HCT116 (cell line): ENCODE data around the gene HSPB7. TPM values are rescaled to one million over a fixed set of nuclear protein-coding genes. Genes with fewer than 3 reads are reported as not detected.

Source experiments
- ATAC-seq: fragments of 200-7000 bp; cut with Tn5 transposase; 2 replicates; pipeline ENCODE4 v1.9.1; 2020; ENCODE audit warnings: mild to moderate bottlenecking, moderate library complexity
- BruUV-seq: library from RNA; stranded (reverse); fragments of 400-500 nt; replicated peaks from 2 replicates; lab custom pipeline; 2021; lab: Mats Ljungman, UMichigan
- CTCF ChIA-PET: fragments of 300-600 bp; sonication (Branson Sonifier 250); formaldehyde crosslinking; loops from one replicate; lab custom pipeline; 2021; ENCODE audit warnings: antibody characterized with exemption; lab: Charles Lee
- POLR2A ChIA-PET: fragments of 300-600, 350-600 bp; sonication (Branson Sonifier 250); formaldehyde crosslinking; loops from one replicate; lab custom pipeline; 2021; ENCODE audit warnings: antibody characterized with exemption; lab: Charles Lee
- RAD21 ChIA-PET, 2 experiments: fragments of 300-600 bp; sonication (Branson Sonifier 250); formaldehyde crosslinking; loops; one replicate each; lab custom pipeline; 2023; ENCODE audit warnings: low total read pairs in 2 of 2; ENCODE audit not compliant: uncharacterized antibody in 2 of 2, unreplicated experiment in 2 of 2, low non-redundant PET in 1 of 2; lab: Charles Lee
- DNase-seq: peaks from one replicate; pipeline ENCODE4 v3.0.0-alpha.2; 2010; ENCODE audit warnings: low read depth, low spot score
- H2AFZ ChIP-seq: fragments of 200-600 bp; shearing (Covaris generic), sonication (generic); 2 replicates; pipeline ENCODE4 v1.6.1; 2017; ENCODE audit warnings: low read depth, mixed run types, mixed read lengths, antibody characterized with exemption, low read length; ENCODE audit not compliant: poor library complexity, severe bottlenecking
- H3K27ac ChIP-seq: 2 replicates; pipeline ENCODE4 v1.5.1; 2012; ENCODE audit warnings: low read depth, low read length
- H3K27me3 ChIP-seq: fragments of 200-600 bp; sonication (generic); 2 replicates; pipeline ENCODE4 v1.6.1; 2016; ENCODE audit warnings: mixed run types, low read length, mixed read lengths; ENCODE audit not compliant: insufficient read depth
- H3K36me3 ChIP-seq, 2 experiments: fragments of 200-500 bp in 1 of 2; fragments of 200-600 bp in 1 of 2; sonication (Bioruptor generic) in 1 of 2; sonication (generic) in 1 of 2; 2 replicates each; pipeline versions ENCODE4 v1.5.1 to v1.6.1; 2014 to 2016; ENCODE audit warnings: low read length in 2 of 2, inconsistent platforms in 1 of 2, mixed read lengths in 1 of 2, mixed run types in 1 of 2; ENCODE audit not compliant: insufficient read depth in 2 of 2, control insufficient read depth in 1 of 2
- H3K4me1 ChIP-seq, 2 experiments: fragments of 200-600 bp in 1 of 2; sonication (generic) in 1 of 2; 2 replicates each; pipeline versions ENCODE4 v1.5.1 to v1.6.1; 2012 to 2017; ENCODE audit warnings: low read length in 2 of 2, inconsistent platforms in 1 of 2, mild to moderate bottlenecking in 1 of 2, mixed read lengths in 1 of 2, mixed run types in 1 of 2, moderate library complexity in 1 of 2; ENCODE audit not compliant: insufficient read depth in 2 of 2, control insufficient read depth in 1 of 2
- H3K4me2 ChIP-seq: fragments of 200-600 bp; sonication (generic); 2 replicates; pipeline ENCODE4 v1.6.1; 2017; ENCODE audit warnings: mixed run types, low read length, mixed read lengths
- H3K4me3 ChIP-seq, 2 experiments: fragments of 200-600 bp in 1 of 2; sonication (generic) in 1 of 2; replicated peaks in 1 of 2; 2 replicates each; pipeline ENCODE4 v1.5.1; 2011 to 2016; ENCODE audit warnings: low read length in 2 of 2, control low read depth in 1 of 2, low read depth in 1 of 2, mild to moderate bottlenecking in 1 of 2, mixed read lengths in 1 of 2, mixed run types in 1 of 2
- H3K79me2 ChIP-seq: fragments of 200-600 bp; sonication (generic); 2 replicates; pipeline ENCODE4 v1.6.1; 2017; ENCODE audit warnings: mild to moderate bottlenecking, mixed run types, low read length, moderate library complexity, mixed read lengths; ENCODE audit not compliant: insufficient read depth
- H3K9ac ChIP-seq: fragments of 200-600 bp; sonication (generic); 2 replicates; pipeline ENCODE4 v1.6.1; 2016; ENCODE audit warnings: low read length, mixed read lengths
- H3K9me2 ChIP-seq: fragments of 200-600 bp; sonication (generic), shearing (Covaris generic); 2 replicates; pipeline ENCODE4 v1.6.1; 2017; ENCODE audit warnings: mixed run types, mild to moderate bottlenecking, moderate library complexity; ENCODE audit not compliant: insufficient read depth
- H3K9me3 ChIP-seq, 2 experiments: fragments of 200-500 bp in 1 of 2; fragments of 200-600 bp in 1 of 2; sonication (Bioruptor generic) in 1 of 2; sonication (generic) in 1 of 2; 2 replicates each; pipeline ENCODE4 v1.6.1; 2014 to 2017; ENCODE audit warnings: low read length in 2 of 2, mixed read lengths in 2 of 2, inconsistent platforms in 1 of 2, low read depth in 1 of 2, mild to moderate bottlenecking in 1 of 2, mixed run types in 1 of 2, moderate library complexity in 1 of 2; ENCODE audit not compliant: control insufficient read depth in 1 of 2, insufficient read depth in 1 of 2
- H4K20me1 ChIP-seq: fragments of 200-600 bp; sonication (generic), shearing (Covaris generic); 2 replicates; pipeline ENCODE4 v1.6.1; 2017; ENCODE audit warnings: mixed run types, mild to moderate bottlenecking, moderate library complexity; ENCODE audit not compliant: insufficient read depth
- CBX3 ChIP-seq: IDR thresholded peaks from 2 replicates; pipeline ENCODE4 v1.6.1; 2012; ENCODE audit warnings: low read depth
- CTCF ChIP-seq, 3 experiments: fragments of 200-600 bp in 1 of 3; sonication (generic) in 1 of 3; IDR thresholded peaks in 2 of 3; conservative IDR thresholded peaks in 1 of 3; 2 replicates each; pipeline ENCODE4 v1.5.1; 2012 to 2017; ENCODE audit warnings: low read depth in 2 of 3, low read length in 2 of 3, antibody characterized with exemption in 1 of 3, borderline replicate concordance in 1 of 3, control low read depth in 1 of 3, mild to moderate bottlenecking in 1 of 3, mixed read lengths in 1 of 3, mixed run types in 1 of 3, moderate library complexity in 1 of 3; ENCODE audit not compliant: insufficient read depth in 1 of 3
- EGR1 ChIP-seq: IDR thresholded peaks from 2 replicates; pipeline ENCODE4 v1.6.1; 2012; ENCODE audit warnings: low read depth
- EZH2phosphoT487 ChIP-seq: fragments of 200-600 bp; IDR thresholded peaks from 2 replicates; pipeline ENCODE4 v1.6.1; 2018; ENCODE audit warnings: antibody characterized with exemption, borderline replicate concordance
- RAD21 ChIP-seq: IDR thresholded peaks from 2 replicates; pipeline ENCODE4 v1.6.1; 2012; ENCODE audit warnings: low read depth, mild to moderate bottlenecking
- SIN3A ChIP-seq: IDR thresholded peaks from 2 replicates; pipeline ENCODE4 v1.6.1; 2012; ENCODE audit warnings: low read depth
- TCF7L2 ChIP-seq: IDR thresholded peaks from 2 replicates; pipeline ENCODE4 v1.7.0; 2011; ENCODE audit warnings: borderline replicate concordance, inconsistent platforms; ENCODE audit not compliant: insufficient read depth, insufficient read length; ENCODE audit errors: extremely low read depth
- YY1 ChIP-seq: IDR thresholded peaks from 2 replicates; pipeline ENCODE4 v1.6.1; 2011; ENCODE audit warnings: low read length, low read depth, moderate library complexity, mild to moderate bottlenecking; ENCODE audit not compliant: insufficient replicate concordance; ENCODE audit errors: extremely low read depth
- ZBTB33 ChIP-seq: IDR thresholded peaks from 2 replicates; pipeline ENCODE4 v1.6.1; 2011; ENCODE audit warnings: mild to moderate bottlenecking, low read length, moderate library complexity; ENCODE audit not compliant: insufficient replicate concordance; ENCODE audit errors: extremely low read depth
- ZNF274 ChIP-seq: fragments of 200-500 bp; sonication (Bioruptor generic); IDR thresholded peaks from 2 replicates; pipeline ENCODE4 v1.6.1; 2014; ENCODE audit warnings: mild to moderate bottlenecking, low read depth, low read length, inconsistent platforms
- intact Hi-C: fragments of 100-400 bp; cut with micrococcal nuclease; formaldehyde crosslinking; loops from 2 replicates; pipeline ENCODE4 v1.10.0; 2022
- total RNA-seq: library from RNA; stranded (reverse); gene quantifications from one replicate; pipeline ENCODE4 v1.2.1, GENCODE V29; 2021; ENCODE audit not compliant: unreplicated experiment

HSPB7 gene
- total RNA-seq, 1 experiment from 2014 or later, result 0.27 TPM

GRCh38 chr1:16007671-16008341 lies 10.0 kb downstream of the HSPB7 start:
- H3K27me3 ChIP-seq, result no peaks in the 10 kb centered on the region
- H3K36me3 ChIP-seq, result no peaks in the 10 kb centered on the region
- H4K20me1 ChIP-seq, result no peaks in the 10 kb centered on the region
- no peak overlapping the region for H3K9ac ChIP-seq
- no peak overlapping the region for H3K4me3 ChIP-seq
- H3K9me3 ChIP-seq, result no peaks in the 10 kb centered on the region
- H3K4me2 ChIP-seq, result no peak overlapping the region
- H2AFZ ChIP-seq, result no peak overlapping the region
- peaks cover 6 to 15% of the 10 kb centered on the region in 2 experiments; a peak in 3 of 4 replicates for H3K4me1 ChIP-seq
- intact Hi-C loops, result loop anchor here (2.0 to 10.0 kb wide), 2 partner anchors 65 to 177 kb away; partner anchors contain the start of gene FAM131C
- ChIA-PET POLR2A (no interaction called here), RAD21 (no interaction called here)
- ATAC-seq, result no peak
- no peak for TF ChIP-seq EGR1
- no peak for TF ChIP-seq TCF7L2
- TF ChIP-seq, all 23 proteins: peak for 0
- no peak overlapping the region for H3K27ac ChIP-seq
- CTCF ChIA-PET, result interaction anchor here (0.6 to 1.9 kb wide), 3 partner anchors 13 to 233 kb away, joined by 3 to 4 read pairs (median 3); no protein-coding TSS in a partner anchor
- H3K9me2 ChIP-seq, result no peaks in the 10 kb centered on the region
- no peaks in the 10 kb centered on the region for H3K79me2 ChIP-seq
- no TSS peak for BruUV-seq
- DNase-seq, result no peak

DNA sequence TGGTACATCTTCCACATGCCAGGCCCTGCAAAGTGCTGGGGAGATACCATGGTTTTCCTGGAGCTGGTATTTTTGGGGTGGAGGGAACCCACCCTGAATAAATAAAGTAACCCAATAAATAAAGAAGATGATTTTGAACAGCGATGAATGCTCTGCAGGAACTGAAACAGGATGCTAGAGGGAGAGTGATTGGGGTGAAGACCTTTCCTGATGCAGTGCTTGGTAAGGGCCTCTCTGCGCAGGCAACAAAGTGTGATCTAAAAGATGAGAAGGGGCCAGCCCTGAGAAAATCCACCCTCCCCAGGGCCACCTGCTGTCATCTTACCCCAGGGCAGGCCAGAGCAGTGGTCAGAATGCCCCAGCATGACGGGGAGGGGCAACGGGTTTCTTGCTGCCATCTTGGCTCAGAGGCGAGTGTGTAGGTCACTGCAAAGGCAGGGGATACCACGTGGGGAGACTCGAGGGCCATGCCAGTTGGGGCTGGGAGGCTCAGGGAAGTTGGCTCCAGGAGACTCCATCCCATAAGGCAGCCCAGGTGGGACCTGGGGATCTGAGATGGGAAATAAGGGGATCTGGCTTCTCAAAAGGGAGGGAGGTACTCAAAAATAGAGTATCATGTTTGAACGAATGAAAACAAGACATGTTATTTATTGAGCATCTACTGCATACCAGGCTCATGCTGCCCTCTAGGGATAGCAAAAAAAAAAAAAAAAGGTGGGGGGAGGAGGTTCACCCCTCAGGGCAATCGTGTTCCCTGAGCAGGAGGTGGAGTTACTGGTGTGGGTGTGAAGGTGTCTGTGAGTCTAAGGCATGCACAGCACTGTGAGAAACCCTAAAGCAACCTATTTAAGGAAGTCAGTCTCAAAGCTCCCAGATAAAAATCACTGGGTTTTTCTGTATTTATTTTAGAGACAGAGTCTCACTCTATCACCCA lies 11.0 kb downstream of the HSPB7 start:
- RAD21 ChIA-PET, result no interaction called here
- H3K27me3 ChIP-seq, result no peaks in the 10 kb centered on the region
- intact Hi-C loops, result loop anchor here (10.0 kb wide), 1 partner anchor 178 kb away; no protein-coding TSS in a partner anchor
- no peak overlapping the region for H2AFZ ChIP-seq
- BruUV-seq, result no TSS peak
- H3K4me3 ChIP-seq, result no peak overlapping the region
- H4K20me1 ChIP-seq, result no peaks in the 10 kb centered on the region
- H3K79me2 ChIP-seq, result no peaks in the 10 kb centered on the region
- ATAC-seq (peak; percentile 63), DNase-seq (peak; percentile 23)
- H3K27ac ChIP-seq, result no peak overlapping the region
- H3K9ac ChIP-seq, result no peak overlapping the region
- H3K4me2 ChIP-seq, result no peak overlapping the region
- H3K36me3 ChIP-seq, result no peaks in the 10 kb centered on the region
- CTCF ChIA-PET, result interaction anchor here (1.0 to 1.9 kb wide), 2 partner anchors 49 to 215 kb away, joined by 3 to 4 read pairs; no protein-coding TSS in a partner anchor
- peaks cover 0 to 5% of the 10 kb centered on the region in 2 experiments; a peak in 1 of 4 replicates for H3K4me1 ChIP-seq
- H3K9me2 ChIP-seq, result no peaks in the 10 kb centered on the region
- POLR2A ChIA-PET, result no interaction called here
- no peaks in the 10 kb centered on the region for H3K9me3 ChIP-seq
- TF ChIP-seq CBX3 (no peak), CTCF (IDR thresholded peaks at IDR 0.05 in 2 of 3, conservative IDR thresholded peaks at IDR 0.05 in 1 of 3; ENCODE audit: borderline replicate concordance in 1 of 3, insufficient read depth in 1 of 3, low read depth in 2 of 3, low read length in 2 of 3) (peak; percentile 20 to 45 (median 44); a peak in 4 of 6 replicates), YY1 (no peak), RAD21 (peak; percentile 61), SIN3A (no peak), EZH2phosphoT487 (no peak), ZNF274 (no peak), ZBTB33 (no peak)
